ENCODE results near the gene GTF2H2C. TPM values are rescaled to one million over a fixed set of nuclear protein-coding genes. Genes with fewer than 3 reads are reported as not detected.
"Not testable (repeated sequence)": the region's sequence is repeated elsewhere in the genome, so short reads cannot be mapped to it uniquely, and the experiment has no call there.

The GTF2H2C gene
- total and polyA plus RNA-seq, 10 of the 15 experiments (the other 5 are each of a cell fraction or from before 2014, with no cell fraction given), result 55.1 to 103 (median 78.9) TPM

DNA sequence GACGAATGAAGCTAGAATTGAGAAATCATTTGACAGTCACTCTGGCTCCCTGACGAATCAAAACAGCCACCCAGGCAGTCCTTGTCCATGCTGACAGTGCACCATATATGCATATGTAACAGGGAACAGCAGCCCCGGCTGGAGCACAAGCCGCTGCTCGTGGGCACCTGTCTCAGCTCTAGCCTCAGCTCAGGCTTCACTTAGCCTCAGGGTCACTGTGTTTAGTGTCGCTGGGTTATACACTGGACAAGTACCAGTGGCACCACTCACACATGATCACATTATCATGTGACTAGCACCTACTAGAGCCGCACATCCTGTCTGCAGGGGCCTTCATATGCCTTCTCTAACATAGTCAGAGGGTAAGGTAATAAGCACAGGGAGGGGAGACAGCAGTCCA is 54.9 kb downstream of the GTF2H2C start:
- H2AFZ ChIP-seq (ENCODE audit: control insufficient read depth, low read depth, low read length); H3K27ac ChIP-seq (ENCODE audit: control insufficient read depth, insufficient read depth); FAIRE-seq; H4K20me1 ChIP-seq (ENCODE audit: control insufficient read depth, insufficient read depth); H3K36me3 ChIP-seq (ENCODE audit: control insufficient read depth in 2 of 2, insufficient read depth in 2 of 2, low read length in 1 of 2); H3K4me3 ChIP-seq; DNase-seq (ENCODE audit: low read depth, low spot score); CTCF ChIA-PET; H3K27me3 ChIP-seq (replicated peaks in 1 of 2; ENCODE audit: control insufficient read depth in 2 of 2, insufficient read depth in 2 of 2, low read length in 1 of 2); SMC1A ChIA-PET (ENCODE audit: uncharacterized antibody, unreplicated experiment); H3K4me1 ChIP-seq (ENCODE audit: control insufficient read depth, insufficient read depth, low read length); RAD21 ChIA-PET (ENCODE audit: unreplicated experiment); H3K9ac ChIP-seq (ENCODE audit: control insufficient read depth, insufficient read depth, low read length); intact Hi-C loops (cut with micrococcal nuclease; ENCODE audit: unreplicated experiment); H3K9me3 ChIP-seq (replicated peaks; ENCODE audit: control insufficient read depth, insufficient read depth, low read length); POLR2A ChIA-PET; BruUV-seq (replicated peaks); H3K4me2 ChIP-seq (ENCODE audit: control insufficient read depth, insufficient read depth); in situ Hi-C loops (cut with MboI); H3K79me2 ChIP-seq (ENCODE audit: control insufficient read depth, insufficient read depth, low read length): not testable (repeated sequence)
- ATAC-seq, result peak; percentile 17; the same call in 2 of the 3 replicates
- no CpG with 5 or more reads among the region's 7 CpGs for WGBS (ENCODE audit: insufficient coverage, insufficient replicate concordance, low lambda C conversion rate, missing lambda C conversion rate)

GRCh38 chr5:69631879-69632278 is 71.9 kb downstream of the GTF2H2C start:
- SMC1A ChIA-PET (ENCODE audit: uncharacterized antibody, unreplicated experiment); H3K4me3 ChIP-seq; RAD21 ChIA-PET (ENCODE audit: unreplicated experiment); H3K27me3 ChIP-seq (replicated peaks in 1 of 2; ENCODE audit: control insufficient read depth in 2 of 2, insufficient read depth in 2 of 2, low read length in 1 of 2); BruUV-seq (replicated peaks); H2AFZ ChIP-seq (ENCODE audit: control insufficient read depth, low read depth, low read length); H3K79me2 ChIP-seq (ENCODE audit: control insufficient read depth, insufficient read depth, low read length); H3K27ac ChIP-seq (ENCODE audit: control insufficient read depth, insufficient read depth); CTCF ChIA-PET; DNase-seq (ENCODE audit: low read depth, low spot score); H3K36me3 ChIP-seq (ENCODE audit: control insufficient read depth in 2 of 2, insufficient read depth in 2 of 2, low read length in 1 of 2); H3K9me3 ChIP-seq (replicated peaks; ENCODE audit: control insufficient read depth, insufficient read depth, low read length); in situ Hi-C loops (cut with MboI); H3K4me2 ChIP-seq (ENCODE audit: control insufficient read depth, insufficient read depth); H4K20me1 ChIP-seq (ENCODE audit: control insufficient read depth, insufficient read depth); POLR2A ChIA-PET; H3K9ac ChIP-seq (ENCODE audit: control insufficient read depth, insufficient read depth, low read length); ATAC-seq; FAIRE-seq; H3K4me1 ChIP-seq (ENCODE audit: control insufficient read depth, insufficient read depth, low read length); intact Hi-C loops (cut with micrococcal nuclease; ENCODE audit: unreplicated experiment): not testable (repeated sequence)
- over 99% methylated on average over 7 of the region's 9 CpGs for WGBS (ENCODE audit: insufficient coverage, insufficient replicate concordance, low lambda C conversion rate, missing lambda C conversion rate)

Small RNAs within 50 kb of the gene (small RNA-seq; reads per million reads assigned to genes)
- gene RNU6-724P, result not detected

Other genes with a start within 250 kb of the GTF2H2C start
- gene CCDC125, start 227.4 kb upstream of the GTF2H2C start, total RNA-seq (2014; rRNA removed), result 3.6 and 5.1 TPM in 2 replicates
- 11.0 and 12.3 TPM in 2 replicates for gene CCDC125, start 227.4 kb upstream of the GTF2H2C start, total RNA-seq (2014; rRNA removed; fragmentation: Illumina TruSeq; extraction: Trizol)
- 9.8 and 10.1 TPM in 2 replicates for gene CCDC125, start 227.4 kb upstream of the GTF2H2C start, total RNA-seq (2021)
- 6.6 and 9.9 TPM in 2 replicates for gene CCDC125, start 227.4 kb upstream of the GTF2H2C start, polyA plus RNA-seq (2011; rRNA removed)
- 11.6 and 15.4 TPM in 2 replicates for gene CCDC125, start 227.4 kb upstream of the GTF2H2C start, polyA plus RNA-seq (2014; fragmentation: Illumina TruSeq; extraction: Trizol)
- 1 to 10 TPM; 6.4 to 6.5 TPM for gene CCDC125, start 227.4 kb upstream of the GTF2H2C start, polyA plus RNA-seq (2014; fragmentation: Nextera tagmentation; extraction: Ambion mirVana)
- 7.3 and 8.2 TPM in 2 replicates for gene CCDC125, start 227.4 kb upstream of the GTF2H2C start, polyA plus RNA-seq (2014; rRNA removed)
- gene CCDC125, start 227.4 kb upstream of the GTF2H2C start, polyA plus RNA-seq (2016; fragmentation: Nextera tagmentation; extraction: Ambion mirVana), result 1 to 10 TPM; 7.7 to 8.7 TPM
- 45.2 and 64.5 TPM in 2 replicates for gene AK6, start 190.7 kb upstream of the GTF2H2C start, total RNA-seq (2014; rRNA removed)
- 62.6 and 64.5 TPM in 2 replicates for gene AK6, start 190.7 kb upstream of the GTF2H2C start, total RNA-seq (2014; rRNA removed; fragmentation: Illumina TruSeq; extraction: Trizol)
- gene AK6, start 190.7 kb upstream of the GTF2H2C start, total RNA-seq (2021), result 50.7 and 53.5 TPM in 2 replicates
- 88.2 and 155 TPM in 2 replicates for gene AK6, start 190.7 kb upstream of the GTF2H2C start, polyA plus RNA-seq (2011; rRNA removed)
- gene AK6, start 190.7 kb upstream of the GTF2H2C start, polyA plus RNA-seq (2014; fragmentation: Illumina TruSeq; extraction: Trizol), result 72.7 and 84.7 TPM in 2 replicates
- gene AK6, start 190.7 kb upstream of the GTF2H2C start, polyA plus RNA-seq (2014; fragmentation: Nextera tagmentation; extraction: Ambion mirVana), result 100 to 1,000 TPM; 396 to 446 TPM
- gene AK6, start 190.7 kb upstream of the GTF2H2C start, polyA plus RNA-seq (2014; rRNA removed), result 85.0 and 94.3 TPM in 2 replicates
- gene AK6, start 190.7 kb upstream of the GTF2H2C start, polyA plus RNA-seq (2016; fragmentation: Nextera tagmentation; extraction: Ambion mirVana), result 100 to 1,000 TPM; 254 to 271 TPM
- 96.0 and 106 TPM in 2 replicates for gene TAF9, start 190.7 kb upstream of the GTF2H2C start, total RNA-seq (2014; rRNA removed)
- gene TAF9, start 190.7 kb upstream of the GTF2H2C start, total RNA-seq (2014; rRNA removed; fragmentation: Illumina TruSeq; extraction: Trizol), result 96.9 and 102 TPM in 2 replicates
- gene TAF9, start 190.7 kb upstream of the GTF2H2C start, total RNA-seq (2021), result 64.4 and 64.8 TPM in 2 replicates
- 171 and 220 TPM in 2 replicates for gene TAF9, start 190.7 kb upstream of the GTF2H2C start, polyA plus RNA-seq (2011; rRNA removed)
- gene TAF9, start 190.7 kb upstream of the GTF2H2C start, polyA plus RNA-seq (2014; fragmentation: Illumina TruSeq; extraction: Trizol), result 152 and 175 TPM in 2 replicates
- gene TAF9, start 190.7 kb upstream of the GTF2H2C start, polyA plus RNA-seq (2014; fragmentation: Nextera tagmentation; extraction: Ambion mirVana), result 100 to 1,000 TPM; 191 to 318 TPM
- gene TAF9, start 190.7 kb upstream of the GTF2H2C start, polyA plus RNA-seq (2014; rRNA removed), result 87.3 and 95.7 TPM in 2 replicates
- gene TAF9, start 190.7 kb upstream of the GTF2H2C start, polyA plus RNA-seq (2016; fragmentation: Nextera tagmentation; extraction: Ambion mirVana), result 100 to 1,000 TPM; 149 to 165 TPM
- gene RAD17, start 190.4 kb upstream of the GTF2H2C start, total RNA-seq (2014; rRNA removed), result 34.9 and 44.7 TPM in 2 replicates
- 43.4 and 44.4 TPM in 2 replicates for gene RAD17, start 190.4 kb upstream of the GTF2H2C start, total RNA-seq (2014; rRNA removed; fragmentation: Illumina TruSeq; extraction: Trizol)
- gene RAD17, start 190.4 kb upstream of the GTF2H2C start, total RNA-seq (2021), result 32.7 and 35.9 TPM in 2 replicates
- 55.4 and 60.7 TPM in 2 replicates for gene RAD17, start 190.4 kb upstream of the GTF2H2C start, polyA plus RNA-seq (2011; rRNA removed)
- 47.9 and 77.7 TPM in 2 replicates for gene RAD17, start 190.4 kb upstream of the GTF2H2C start, polyA plus RNA-seq (2014; fragmentation: Illumina TruSeq; extraction: Trizol)
- 10 to 100 TPM; 23.9 to 30.8 TPM for gene RAD17, start 190.4 kb upstream of the GTF2H2C start, polyA plus RNA-seq (2014; fragmentation: Nextera tagmentation; extraction: Ambion mirVana)
- 46.7 and 47.5 TPM in 2 replicates for gene RAD17, start 190.4 kb upstream of the GTF2H2C start, polyA plus RNA-seq (2014; rRNA removed)
- 10 to 100 TPM; 43.9 to 46.6 TPM for gene RAD17, start 190.4 kb upstream of the GTF2H2C start, polyA plus RNA-seq (2016; fragmentation: Nextera tagmentation; extraction: Ambion mirVana)
- 4.9 and 6.7 TPM in 2 replicates for gene MARVELD2, start 145.1 kb upstream of the GTF2H2C start, total RNA-seq (2014; rRNA removed)
- 6.2 TPM in 2 replicates for gene MARVELD2, start 145.1 kb upstream of the GTF2H2C start, total RNA-seq (2014; rRNA removed; fragmentation: Illumina TruSeq; extraction: Trizol)
- 6.1 and 6.2 TPM in 2 replicates for gene MARVELD2, start 145.1 kb upstream of the GTF2H2C start, total RNA-seq (2021)
- 0.37 and 0.53 TPM in 2 replicates for gene MARVELD2, start 145.1 kb upstream of the GTF2H2C start, polyA plus RNA-seq (2011; rRNA removed)
- gene MARVELD2, start 145.1 kb upstream of the GTF2H2C start, polyA plus RNA-seq (2014; fragmentation: Illumina TruSeq; extraction: Trizol), result 4.0 and 6.4 TPM in 2 replicates
- 1 to 10 TPM; 2.3 to 3.5 TPM for gene MARVELD2, start 145.1 kb upstream of the GTF2H2C start, polyA plus RNA-seq (2014; fragmentation: Nextera tagmentation; extraction: Ambion mirVana)
- gene MARVELD2, start 145.1 kb upstream of the GTF2H2C start, polyA plus RNA-seq (2014; rRNA removed), result 4.0 and 4.5 TPM in 2 replicates
- gene MARVELD2, start 145.1 kb upstream of the GTF2H2C start, polyA plus RNA-seq (2016; fragmentation: Nextera tagmentation; extraction: Ambion mirVana), result 1 to 10 TPM; 3.3 to 3.6 TPM
- 26.4 and 27.8 TPM in 2 replicates for gene OCLN, start 67.4 kb upstream of the GTF2H2C start, total RNA-seq (2014; rRNA removed)
- gene OCLN, start 67.4 kb upstream of the GTF2H2C start, total RNA-seq (2014; rRNA removed; fragmentation: Illumina TruSeq; extraction: Trizol), result 26.5 and 28.3 TPM in 2 replicates
- 25.6 and 26.6 TPM in 2 replicates for gene OCLN, start 67.4 kb upstream of the GTF2H2C start, total RNA-seq (2021)
- gene OCLN, start 67.4 kb upstream of the GTF2H2C start, polyA plus RNA-seq (2011; rRNA removed), result 2.0 and 3.2 TPM in 2 replicates
- 15.6 and 27.0 TPM in 2 replicates for gene OCLN, start 67.4 kb upstream of the GTF2H2C start, polyA plus RNA-seq (2014; fragmentation: Illumina TruSeq; extraction: Trizol)
- 1 to 10 TPM; 4.7 to 8.9 TPM for gene OCLN, start 67.4 kb upstream of the GTF2H2C start, polyA plus RNA-seq (2014; fragmentation: Nextera tagmentation; extraction: Ambion mirVana)
- 17.4 and 17.8 TPM in 2 replicates for gene OCLN, start 67.4 kb upstream of the GTF2H2C start, polyA plus RNA-seq (2014; rRNA removed)
- 10 to 100 TPM; 16.7 to 17.3 TPM for gene OCLN, start 67.4 kb upstream of the GTF2H2C start, polyA plus RNA-seq (2016; fragmentation: Nextera tagmentation; extraction: Ambion mirVana)